Measurements from ENCODE around the gene IL17RA.

Gene IL17RA

GRCh38 chr22:17155941-17156340 is 71.1 kb downstream of the IL17RA start:
- no peak overlapping the region for H3K4me2 ChIP-seq (ENCODE audit: insufficient read depth, low read length)
- no peak for DNase-seq
- H3K4me1 ChIP-seq (ENCODE audit: insufficient read depth, low read length) = no peaks in the 10 kb centered on the region
- H4K20me1 ChIP-seq (ENCODE audit: insufficient read depth, low read length) = no peaks in the 10 kb centered on the region
- no peak overlapping the region for H2AFZ ChIP-seq (ENCODE audit: low read depth, low read length)
- no peak overlapping the region for H3K27ac ChIP-seq (ENCODE audit: low read length)
- no peak overlapping the region for H3K9ac ChIP-seq (ENCODE audit: low read depth, low read length)
- H3K36me3 ChIP-seq (ENCODE audit: insufficient read depth, low read length) = no peaks in the 10 kb centered on the region
- H3K9me3 ChIP-seq (ENCODE audit: insufficient read depth, low read length, severe bottlenecking) = no peaks in the 10 kb centered on the region
- no peak for TF ChIP-seq CTCF (IDR thresholded peaks at IDR 0.05; ENCODE audit: borderline replicate concordance, extremely low read depth, low read length, poor library complexity, severe bottlenecking)
- no peak for TF ChIP-seq EZH2 (IDR thresholded peaks at IDR 0.05; ENCODE audit: borderline replicate concordance, low read depth, low read length, severe bottlenecking)
- no peak for ATAC-seq (ENCODE audit: insufficient read depth, low read depth)
- H3K4me3 ChIP-seq (ENCODE audit: low read depth in 1 of 2, low read length in 2 of 2) = no peak overlapping the region
- H3K27me3 ChIP-seq (ENCODE audit: insufficient read depth, low read length, poor library complexity) = no peaks in the 10 kb centered on the region
- no peaks in the 10 kb centered on the region for H3K79me2 ChIP-seq (ENCODE audit: insufficient read depth, low read length)

GRCh38 chr22:17157714-17158113 is 72.9 kb downstream of the IL17RA start:
- Histone ChIP-seq H3K79me2 (ENCODE audit: insufficient read depth, low read length) (no peaks in the 10 kb centered on the region), H2AFZ (ENCODE audit: low read depth, low read length) (no peak overlapping the region), H3K9me3 (ENCODE audit: insufficient read depth, low read length, severe bottlenecking) (no peaks in the 10 kb centered on the region), H3K4me1 (ENCODE audit: insufficient read depth, low read length) (no peaks in the 10 kb centered on the region), H3K27me3 (ENCODE audit: insufficient read depth, low read length, poor library complexity) (no peaks in the 10 kb centered on the region), H3K36me3 (ENCODE audit: insufficient read depth, low read length) (no peaks in the 10 kb centered on the region), H4K20me1 (ENCODE audit: insufficient read depth, low read length) (no peaks in the 10 kb centered on the region), H3K4me3 (ENCODE audit: low read depth in 1 of 2, low read length in 2 of 2) (no peak overlapping the region), H3K4me2 (ENCODE audit: insufficient read depth, low read length) (no peak overlapping the region), H3K9ac (ENCODE audit: low read depth, low read length) (no peak overlapping the region), H3K27ac (ENCODE audit: low read length) (no peak overlapping the region)
- DNase-seq (no peak), ATAC-seq (ENCODE audit: insufficient read depth, low read depth) (no peak)
- TF ChIP-seq CTCF (IDR thresholded peaks at IDR 0.05; ENCODE audit: borderline replicate concordance, extremely low read depth, low read length, poor library complexity, severe bottlenecking) = no peak

GRCh38 chr22:17158176-17158567 is 73.4 kb downstream of the IL17RA start:
- no peak for ATAC-seq (ENCODE audit: insufficient read depth, low read depth)
- TF ChIP-seq CTCF (IDR thresholded peaks at IDR 0.05; ENCODE audit: borderline replicate concordance, extremely low read depth, low read length, poor library complexity, severe bottlenecking) (no peak), EZH2 (IDR thresholded peaks at IDR 0.05; ENCODE audit: borderline replicate concordance, low read depth, low read length, severe bottlenecking) (no peak)
- Histone ChIP-seq H3K4me1 (ENCODE audit: insufficient read depth, low read length) (no peaks in the 10 kb centered on the region), H4K20me1 (ENCODE audit: insufficient read depth, low read length) (no peaks in the 10 kb centered on the region), H3K36me3 (ENCODE audit: insufficient read depth, low read length) (no peaks in the 10 kb centered on the region), H3K27me3 (ENCODE audit: insufficient read depth, low read length, poor library complexity) (no peaks in the 10 kb centered on the region), H3K9ac (ENCODE audit: low read depth, low read length) (no peak overlapping the region), H3K4me3 (ENCODE audit: low read depth in 1 of 2, low read length in 2 of 2) (no peak overlapping the region), H3K4me2 (ENCODE audit: insufficient read depth, low read length) (no peak overlapping the region), H3K27ac (ENCODE audit: low read length) (no peak overlapping the region), H3K79me2 (ENCODE audit: insufficient read depth, low read length) (no peaks in the 10 kb centered on the region), H2AFZ (ENCODE audit: low read depth, low read length) (no peak overlapping the region), H3K9me3 (ENCODE audit: insufficient read depth, low read length, severe bottlenecking) (no peaks in the 10 kb centered on the region)
- DNase-seq = no peak

All from DND-41 (cell line).